GM18502 (cell line): ENCODE data around the gene SF3A1.
"Not testable (repeated sequence)": the region's sequence is repeated elsewhere in the genome, so short reads cannot be mapped to it uniquely, and the experiment has no call there.

Source experiments
- ATAC-seq: cut with Tn5 transposase; IDR thresholded peaks from one replicate; pipeline ENCODE4 v1.9.1; 2021; ENCODE audit warnings: mild to moderate bottlenecking; ENCODE audit not compliant: unreplicated experiment, poor library complexity

The SF3A1 gene

DNA sequence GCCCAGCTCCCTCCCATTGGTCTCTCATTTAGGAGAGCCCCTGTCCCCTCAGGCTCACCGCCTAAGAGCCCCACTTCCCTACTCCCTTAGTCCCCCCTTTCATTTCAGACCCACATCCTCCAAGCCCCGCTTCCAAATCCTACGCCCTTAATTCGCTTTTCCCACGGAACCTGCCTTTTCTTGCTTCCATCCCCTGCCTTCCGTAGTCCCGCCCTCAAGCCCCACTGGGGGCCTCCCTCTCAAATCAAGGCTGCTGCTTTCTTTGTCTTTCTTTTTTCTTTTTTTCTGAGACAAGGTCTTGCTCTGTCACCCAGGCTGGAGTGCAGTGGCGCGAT, 509 bp upstream of the SF3A1 start:
- peak; percentile 11 for ATAC-seq

DNA sequence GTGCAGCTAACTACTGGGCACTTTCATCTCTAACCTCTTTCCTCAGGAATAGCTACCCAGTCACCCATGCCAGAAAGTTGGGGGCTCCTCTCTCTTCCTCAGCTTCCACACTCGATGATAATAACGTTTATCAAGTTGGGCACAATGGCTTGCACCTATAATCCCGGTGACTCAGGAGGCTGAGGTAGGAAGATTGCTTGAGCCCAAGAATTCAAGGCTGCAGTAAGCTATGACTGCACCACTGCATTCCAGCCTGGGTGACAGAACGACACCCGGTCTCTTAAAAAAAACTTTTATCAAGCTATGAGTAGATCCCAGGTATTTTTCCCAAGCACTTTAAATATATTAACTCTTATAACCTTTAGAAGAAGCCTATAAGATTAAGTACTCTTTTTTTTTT, 2.0 kb downstream of the SF3A1 start:
- ATAC-seq, result no peak

DNA sequence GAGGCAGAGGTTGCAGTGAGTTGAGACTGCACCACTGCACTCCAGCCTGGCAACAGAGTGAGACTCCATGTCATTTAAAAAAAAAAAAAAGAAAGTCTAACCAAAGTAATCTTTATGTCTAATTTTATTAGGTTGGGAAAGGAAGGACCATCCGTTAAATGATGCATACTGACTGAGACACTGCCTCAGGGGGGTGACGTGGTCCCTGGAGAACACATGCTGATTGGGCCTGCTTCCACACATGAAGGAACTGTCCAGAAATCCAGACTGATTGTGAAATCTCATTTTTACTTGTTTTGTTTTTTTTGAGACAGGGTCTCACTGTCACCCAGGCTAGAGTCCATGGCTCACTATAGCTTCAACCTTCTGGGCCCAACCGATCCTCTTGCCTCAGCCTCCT, 5.5 kb downstream of the SF3A1 start:
- no peak for ATAC-seq

DNA sequence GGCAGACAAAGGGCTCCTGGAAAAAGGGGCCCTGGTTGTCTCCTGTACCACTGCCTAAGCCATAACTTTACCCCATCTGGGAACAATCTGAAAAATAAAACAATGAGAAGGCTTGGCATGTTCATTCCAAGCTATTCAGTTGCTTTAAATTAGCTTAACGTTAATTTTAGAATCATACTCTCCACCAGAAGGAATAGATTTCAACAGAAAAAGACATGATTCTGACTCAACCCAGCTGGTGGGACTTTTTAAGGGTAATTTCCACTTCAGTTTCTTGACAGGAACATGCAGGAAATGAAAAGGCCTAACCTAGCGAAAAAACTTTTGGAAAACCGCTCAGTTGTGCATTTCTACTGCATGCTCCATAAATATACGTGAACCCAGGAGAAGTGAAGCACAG, 7.9 kb downstream of the SF3A1 start:
- no peak for ATAC-seq

DNA sequence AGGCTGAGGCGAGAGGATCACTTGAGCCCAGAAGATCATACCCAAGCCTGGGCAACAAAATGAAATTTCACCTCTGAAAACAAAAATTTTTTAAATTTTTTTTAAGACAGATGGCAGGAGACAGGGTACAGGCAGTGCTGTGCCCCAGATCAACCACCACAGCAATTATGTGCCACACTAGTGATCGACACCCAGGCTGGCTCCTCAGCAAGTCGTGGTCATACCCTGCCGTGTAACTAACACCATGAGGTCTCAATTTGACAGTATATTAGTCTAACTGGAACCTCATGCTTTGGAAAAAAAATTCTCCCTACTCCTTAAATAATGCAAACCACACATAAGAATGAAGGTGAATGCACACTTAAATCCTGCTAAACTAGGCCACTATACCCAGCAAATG, 8.3 kb downstream of the SF3A1 start:
- ATAC-seq, result no peak

DNA sequence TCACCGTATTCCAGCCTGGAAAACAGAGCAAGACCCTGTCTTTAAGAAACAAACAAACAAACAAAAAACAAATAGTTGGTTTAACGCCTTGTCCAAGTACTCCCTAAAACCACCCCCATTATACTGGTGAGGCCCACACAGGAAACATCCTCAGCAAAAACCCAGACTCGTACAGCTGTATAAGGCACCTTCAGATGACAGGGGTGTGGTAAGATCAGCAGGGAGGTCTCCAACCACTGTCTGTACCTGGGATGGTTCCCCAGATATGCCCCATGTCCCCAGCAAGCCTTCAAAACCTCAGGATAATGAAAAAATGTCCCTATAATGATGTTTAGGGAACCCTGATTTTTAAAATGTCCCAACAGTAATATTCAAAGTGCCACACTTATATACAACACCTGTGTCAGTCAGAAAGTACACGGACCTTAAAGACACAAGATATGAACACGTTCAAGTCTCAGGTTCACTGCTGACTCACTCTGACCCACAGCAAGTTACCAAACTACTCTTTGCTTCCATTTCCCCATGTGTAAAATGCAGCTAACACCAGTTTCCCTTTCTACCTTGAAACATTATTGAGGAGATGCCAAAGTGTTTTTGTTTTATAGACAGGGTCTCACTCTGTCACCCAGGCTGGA, 9.3 kb downstream of the SF3A1 start:
- no peak for ATAC-seq

DNA sequence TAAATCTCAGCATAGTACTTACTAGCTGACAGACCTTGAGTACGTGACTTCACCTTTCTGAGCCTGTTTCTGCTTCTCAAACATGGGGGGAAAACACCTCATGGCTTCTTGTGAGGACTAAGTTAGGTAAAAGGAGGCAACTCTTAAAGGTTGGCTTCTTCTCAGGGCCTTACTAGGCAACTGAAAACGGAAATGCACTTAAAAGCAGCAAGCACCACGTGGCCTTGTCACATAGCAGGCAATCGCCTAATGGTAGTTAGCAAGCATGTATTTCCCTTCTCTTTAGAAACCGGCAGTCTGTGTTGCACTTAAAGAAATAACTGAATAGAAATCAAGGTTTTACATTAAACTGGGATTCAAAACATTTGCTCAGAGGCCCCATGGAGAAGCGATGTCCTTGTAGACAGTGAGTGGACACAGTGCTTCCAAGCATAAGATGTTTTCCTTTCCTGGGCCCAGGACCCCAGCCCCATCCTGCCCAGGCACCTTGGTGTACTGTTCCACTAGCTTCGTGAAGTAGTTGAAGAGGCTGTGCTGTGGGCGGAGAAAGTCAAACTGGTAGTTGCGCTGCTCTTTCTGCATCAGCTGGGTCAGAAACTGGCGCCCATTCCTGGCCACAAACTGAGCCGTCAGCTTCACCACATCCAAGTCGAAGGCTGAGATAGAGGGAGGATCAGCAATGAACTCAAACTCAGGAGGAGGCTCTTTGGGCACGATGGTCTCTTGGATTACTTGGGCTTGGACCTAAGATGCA, 12.1 kb downstream of the SF3A1 start:
- ATAC-seq, result no peak

DNA sequence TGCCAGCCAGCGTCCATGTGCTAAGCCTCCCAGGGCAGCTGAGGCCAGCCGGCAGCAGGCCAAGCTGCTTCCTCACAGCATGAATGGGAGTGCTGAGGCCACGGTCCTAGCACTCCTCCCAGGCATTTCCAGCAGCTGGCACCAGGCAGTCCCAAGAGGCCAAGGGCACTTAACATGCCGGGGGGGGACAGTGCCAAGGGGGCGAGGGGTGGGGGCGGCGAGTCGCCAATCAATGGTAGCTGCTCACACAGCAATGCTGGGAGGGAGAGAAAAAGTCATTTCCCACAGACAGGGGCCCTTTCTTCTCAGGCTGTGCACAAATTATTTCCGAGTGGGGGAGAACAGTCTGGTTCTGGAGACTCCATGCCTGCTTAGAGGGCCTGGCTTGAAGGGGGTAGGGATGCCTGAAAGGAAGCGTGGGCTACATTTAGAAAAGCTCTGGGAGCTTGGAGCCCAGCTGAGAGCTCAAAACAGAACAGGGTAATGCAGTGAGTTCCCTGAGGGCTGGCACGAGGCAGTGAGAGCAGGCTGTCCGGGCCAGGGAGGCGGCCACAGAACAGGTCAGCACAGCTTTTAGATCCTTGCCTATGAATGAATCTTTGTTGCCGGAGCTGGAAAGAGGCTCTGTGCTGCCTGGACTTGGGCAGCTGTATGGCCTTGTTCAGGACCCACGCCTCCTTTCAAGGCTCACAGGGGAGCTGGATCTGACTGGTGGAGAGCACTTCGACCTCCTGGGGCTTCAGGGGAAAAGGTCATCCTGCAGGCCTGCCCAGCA, 15.6 kb downstream of the SF3A1 start:
- ATAC-seq, result no peak

DNA sequence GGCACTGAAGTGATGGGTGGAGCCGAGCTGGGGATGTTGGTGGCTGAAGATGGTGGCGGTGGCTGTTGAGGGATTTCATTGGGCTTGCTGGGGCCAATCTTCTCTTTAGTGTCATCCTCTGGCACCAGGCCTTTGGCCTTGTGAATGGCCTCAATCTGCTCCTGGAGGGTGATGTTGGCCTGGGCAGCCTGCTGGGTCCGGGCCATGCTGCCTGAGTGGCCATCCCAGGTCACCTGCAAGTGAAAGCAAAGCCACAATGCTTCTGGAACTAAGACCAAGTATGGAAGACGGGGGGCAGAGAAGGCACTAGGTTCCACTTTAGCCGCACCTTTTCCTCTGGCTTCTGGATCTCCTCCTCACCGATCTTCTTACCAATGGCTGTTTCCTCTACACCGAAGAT, 17.9 kb downstream of the SF3A1 start:
- ATAC-seq, result no peak

DNA sequence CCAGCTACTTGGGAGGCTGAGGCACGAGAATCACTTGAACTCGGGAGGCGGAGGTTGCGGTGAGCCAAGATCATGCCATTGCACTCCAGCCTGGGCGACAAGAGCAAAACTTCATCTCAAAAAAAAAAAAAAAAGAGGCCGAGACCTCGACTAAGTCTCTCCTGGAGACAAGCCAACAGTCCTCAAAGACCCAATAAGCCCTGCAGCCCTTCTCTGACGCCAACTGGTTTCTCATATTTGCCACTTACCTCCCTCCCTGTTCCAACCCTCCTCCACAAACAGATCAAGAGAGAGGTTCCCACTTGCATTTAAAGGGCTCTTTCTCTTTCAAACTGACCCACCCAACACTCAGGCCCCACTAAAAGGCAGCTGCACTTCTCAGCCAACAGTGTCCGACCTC, 18.4 kb downstream of the SF3A1 start:
- not testable (repeated sequence) for ATAC-seq

DNA sequence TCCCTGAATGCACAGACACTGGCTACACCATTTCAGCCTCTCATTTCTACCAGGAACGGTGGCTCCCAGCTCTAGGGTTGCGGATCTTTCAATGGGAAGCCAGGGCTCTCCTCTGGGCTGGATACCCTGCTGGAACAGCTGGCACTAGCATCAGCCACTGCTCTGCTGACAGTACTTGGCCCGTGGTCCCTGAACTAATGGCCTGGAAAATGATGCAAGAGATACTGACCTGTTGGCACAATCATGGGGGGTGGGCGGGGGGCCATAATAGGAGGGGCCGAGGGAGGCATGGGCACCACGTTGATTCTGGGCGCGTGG, 19.3 kb downstream of the SF3A1 start:
- no peak for ATAC-seq

DNA sequence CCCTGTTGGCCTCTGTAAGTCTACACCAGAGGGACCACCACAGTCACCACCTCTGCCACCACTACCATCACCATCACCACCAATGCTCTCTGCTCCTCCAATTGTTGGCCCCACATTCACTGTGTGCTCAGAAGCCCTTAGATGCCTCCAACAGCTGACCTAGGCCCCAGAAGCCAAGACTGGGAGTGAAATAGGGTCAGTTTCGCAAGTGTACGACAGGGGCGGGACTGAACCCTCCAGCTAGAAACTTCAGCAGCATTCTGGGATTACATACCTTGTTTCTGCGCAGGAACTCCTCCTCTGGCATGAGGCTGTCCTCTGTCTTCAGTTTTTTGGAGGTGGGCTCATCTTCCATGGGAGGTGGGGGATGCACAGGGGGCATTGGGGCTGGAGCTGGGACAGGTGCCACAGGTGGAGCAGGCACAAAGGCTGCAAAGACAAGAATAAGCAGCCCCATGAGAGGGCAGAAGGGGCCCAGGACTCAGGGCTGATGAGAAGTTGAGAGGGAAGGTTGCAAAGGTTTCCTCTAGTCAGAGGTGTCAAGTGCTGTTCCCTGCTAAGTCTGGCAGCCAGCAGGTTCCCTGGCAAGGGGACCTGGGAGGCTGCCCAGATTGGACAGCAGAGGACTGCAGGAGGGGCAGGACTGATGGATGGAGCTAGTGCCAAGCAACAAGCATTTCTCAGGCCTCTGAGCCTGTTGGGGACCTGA, 19.8 kb downstream of the SF3A1 start:
- no peak for ATAC-seq

DNA sequence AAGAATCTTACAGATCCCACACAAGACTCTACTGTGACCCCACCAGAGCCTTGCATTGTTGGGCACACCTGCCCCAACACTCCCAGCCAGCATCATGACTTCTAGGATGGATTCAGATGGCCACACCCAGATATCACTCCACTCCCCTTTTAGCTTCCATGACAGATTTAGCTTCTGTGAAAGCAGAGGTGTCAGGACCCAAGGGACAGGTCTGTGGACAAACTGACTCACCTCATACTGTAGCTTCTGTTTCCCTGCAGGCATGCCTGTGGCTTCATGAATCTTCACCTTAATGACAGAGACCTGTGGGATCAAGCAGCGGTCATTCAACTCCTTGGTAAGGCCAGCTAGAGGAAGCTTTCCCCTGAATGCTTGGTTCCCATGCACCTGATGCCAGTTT, 21.5 kb downstream of the SF3A1 start:
- no peak for ATAC-seq

DNA sequence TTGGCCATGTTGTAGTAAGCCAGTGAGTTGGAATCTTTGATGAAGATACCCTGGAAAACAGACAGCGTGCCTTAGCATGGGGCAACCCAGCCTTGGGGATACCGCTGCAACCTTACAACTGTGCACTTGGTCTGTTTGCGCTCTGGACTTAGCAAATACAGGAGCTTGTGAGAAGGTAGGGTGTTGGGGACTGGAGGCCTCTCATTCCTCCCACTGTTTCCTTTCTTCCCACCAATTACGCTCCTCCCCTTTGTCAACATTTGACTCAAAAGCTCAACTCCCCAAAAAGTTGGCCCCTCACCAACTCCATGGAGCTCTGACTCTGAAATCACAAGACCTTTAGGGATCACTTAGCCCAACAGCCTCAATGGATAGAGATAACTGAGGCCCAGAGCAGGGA, 22.0 kb downstream of the SF3A1 start:
- no peak for ATAC-seq

DNA sequence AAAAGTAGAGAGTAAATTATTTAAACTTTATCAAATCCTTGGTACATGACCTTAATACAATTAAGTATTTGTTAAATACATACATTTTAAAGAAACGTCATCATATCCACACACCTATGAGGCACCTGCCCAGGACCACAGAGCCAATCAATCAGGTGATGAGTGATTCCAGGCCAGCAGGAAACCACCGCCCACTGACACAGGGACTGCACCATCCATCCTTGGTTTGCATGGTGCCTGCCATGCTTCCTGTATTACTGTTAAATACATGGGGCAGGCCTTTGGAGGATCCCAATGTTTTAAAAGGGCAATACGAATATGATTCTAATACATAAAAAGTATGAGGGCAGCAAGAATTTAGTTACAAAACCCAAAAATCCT, 23.0 kb downstream of the SF3A1 start:
- ATAC-seq, result no peak

DNA sequence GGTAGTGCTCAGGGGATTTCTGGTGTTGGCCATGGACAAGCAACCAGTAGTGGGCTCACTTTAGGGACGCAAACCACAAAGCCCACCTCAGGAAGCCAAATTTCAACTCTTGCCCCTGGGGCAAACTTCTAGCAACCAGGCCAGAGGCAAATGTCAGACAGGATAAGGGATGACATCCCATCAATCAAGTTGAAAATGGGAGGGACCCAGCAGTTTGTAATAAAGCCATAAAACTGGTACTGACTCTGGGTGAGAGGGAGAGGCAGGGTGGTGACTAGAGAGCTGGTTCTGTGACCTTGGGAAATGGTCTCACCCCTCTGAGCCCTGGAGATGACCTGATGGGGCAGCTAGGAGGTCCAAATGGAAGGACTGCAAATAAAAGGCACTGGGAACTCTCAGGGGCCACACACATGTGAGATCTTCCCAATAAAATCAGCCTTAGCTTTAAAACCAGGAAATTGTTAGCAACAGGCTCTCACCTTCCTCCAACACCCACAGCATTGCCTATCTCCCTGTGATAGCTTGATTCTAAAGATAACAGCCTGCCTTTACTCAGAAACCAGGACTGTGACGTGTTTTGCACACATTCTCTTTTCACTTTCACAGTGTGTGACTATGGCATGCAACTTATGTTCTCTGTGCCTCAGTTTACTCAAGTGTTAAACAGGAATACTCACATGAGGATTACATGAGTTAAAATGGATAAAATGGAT, 23.5 kb downstream of the SF3A1 start:
- ATAC-seq, result no peak

DNA sequence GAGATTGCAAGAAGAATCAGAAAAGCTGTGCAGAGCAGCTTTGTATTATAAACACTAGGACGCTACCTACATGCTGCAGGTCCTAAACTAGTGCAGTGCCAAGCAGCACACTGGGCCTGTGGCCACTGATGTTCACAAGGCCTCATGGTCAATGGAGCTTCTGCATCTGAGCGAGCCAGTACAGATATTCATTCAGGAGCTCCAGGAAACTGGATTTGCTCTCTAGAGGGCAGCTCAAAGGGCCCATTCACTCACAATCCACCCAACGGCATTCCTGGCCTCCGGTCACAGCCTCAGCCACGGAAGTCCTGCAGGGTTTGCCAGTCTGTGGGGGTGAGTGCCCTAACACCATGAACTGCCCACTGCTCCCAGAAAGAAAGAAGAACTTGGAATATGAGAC, 24.1 kb downstream of the SF3A1 start:
- ATAC-seq, result no peak

DNA sequence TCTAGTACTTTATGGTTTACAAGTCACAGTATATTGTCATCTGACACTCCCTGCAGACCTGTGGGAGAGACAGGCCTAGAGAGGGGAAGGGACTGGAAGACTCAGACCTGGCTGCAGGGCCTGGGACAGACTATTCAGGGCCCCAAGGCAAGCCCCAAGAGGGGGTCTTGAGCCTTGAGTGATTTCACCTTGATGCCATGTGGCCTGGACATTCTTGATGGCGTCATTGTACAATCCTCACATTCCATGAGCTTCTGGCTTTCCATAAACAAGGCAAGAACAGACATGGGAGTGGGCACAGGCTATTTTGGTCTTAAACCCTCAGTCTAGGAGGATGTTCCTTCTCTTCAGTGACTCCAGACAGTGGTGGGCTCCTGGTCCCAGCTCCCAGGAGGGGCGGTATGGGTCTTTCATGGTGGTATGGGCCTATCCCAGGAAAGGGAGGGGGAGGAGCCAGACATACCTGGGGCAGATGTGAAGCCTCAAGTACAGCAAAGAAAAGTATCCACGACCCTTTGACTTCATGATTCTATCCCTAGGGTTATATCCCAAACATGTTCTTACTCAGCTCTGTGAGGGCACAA, 28.1 kb downstream of the SF3A1 start:
- ATAC-seq, result no peak

DNA sequence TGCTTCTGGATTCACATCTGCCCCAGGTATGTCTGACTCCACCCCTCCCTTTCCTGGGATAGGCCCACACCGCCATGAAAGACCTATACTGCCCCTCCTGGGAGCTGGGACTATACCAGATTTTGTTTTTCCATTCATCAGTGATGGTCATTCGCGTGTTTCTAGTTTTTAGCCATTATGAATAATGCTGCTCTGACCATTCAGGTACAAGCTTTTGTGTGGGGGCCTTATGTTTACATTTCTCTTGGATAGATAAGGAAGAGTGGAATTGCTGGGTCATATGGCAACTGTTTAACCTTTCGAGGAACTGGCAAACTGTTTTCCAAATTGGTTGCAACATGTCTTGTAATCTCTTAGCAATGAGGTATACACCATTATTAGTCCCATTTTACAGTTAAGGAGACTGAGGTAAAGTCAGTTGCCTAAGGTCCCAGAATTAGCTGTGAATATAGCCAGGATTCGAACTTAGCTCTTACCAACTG, 28.8 kb downstream of the SF3A1 start:
- ATAC-seq, result no peak

DNA sequence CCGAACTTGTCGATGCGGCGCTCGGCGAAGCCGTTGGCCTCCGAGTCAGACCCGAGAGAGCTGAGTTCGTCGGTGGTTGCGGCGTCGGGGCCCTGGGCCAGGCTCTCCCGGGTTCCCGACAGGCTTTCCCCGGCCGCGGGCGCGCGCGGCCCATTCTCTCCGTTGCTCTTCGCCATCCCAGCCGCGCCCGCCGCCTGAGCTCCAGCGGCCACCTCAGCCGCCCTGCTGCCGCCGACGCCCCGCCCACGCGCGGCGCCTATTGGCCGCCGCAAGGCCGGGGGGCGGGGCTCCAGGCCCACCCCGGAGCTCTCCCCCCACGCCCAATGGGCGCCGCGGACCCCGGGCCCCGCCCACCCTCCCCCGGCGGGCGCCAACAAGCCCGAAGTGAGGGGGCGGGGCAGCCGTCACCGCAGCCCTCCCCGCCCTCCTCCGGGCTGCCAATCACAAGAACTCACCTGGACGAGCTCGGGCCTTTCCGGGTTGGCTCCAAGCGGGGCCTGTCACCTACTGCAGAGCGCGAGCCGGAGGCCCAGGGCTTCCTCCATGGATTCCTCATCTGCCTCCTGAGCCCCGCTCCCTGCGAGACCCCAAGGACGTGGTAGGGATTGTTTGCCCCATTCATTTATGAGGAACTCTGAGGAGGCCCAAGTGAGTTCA, 29.9 kb downstream of the SF3A1 start, which contains the start of gene TBC1D10A:
Gene TBC1D10A (minus strand): TSS at position 236 of the 657 bp plus-strand sequence. CDS start 60 bp downstream, at position 176.
- ATAC-seq, result peak; percentile 89
